Measurements from ENCODE around the gene SLC3A2.

GRCh38 chr11:62889484-62890437, 9.1 kb downstream of the SLC3A2 start:
- TF ChIP-seq POLR2AphosphoS5 (IDR thresholded peaks at IDR 0.05; ENCODE audit: low read depth, low read length) (peak; percentile 96), REST (IDR thresholded peaks at IDR 0.05; ENCODE audit: insufficient read depth in 1 of 2, low read depth in 2 of 2, low read length in 2 of 2) (no peak), TAF1 (IDR thresholded peaks at IDR 0.05; ENCODE audit: borderline replicate concordance, insufficient read depth, low read length) (peak; percentile 24; the same call in 1 of the 2 replicates), SIN3A (IDR thresholded peaks at IDR 0.05; ENCODE audit: borderline replicate concordance, insufficient read depth, low read length) (no peak)
